Activated naive CD4-positive, alpha-beta T cell treated with Interleukin-2 at 50 U/mL for 16 hours (primary cell): ENCODE data around the gene LYRM9.
"Not testable (repeated sequence)": the region's sequence is repeated elsewhere in the genome, so short reads cannot be mapped to it uniquely, and the experiment has no call there.

Source experiments
- DNase-seq: peaks from one replicate; pipeline ENCODE4 v3.0.0-alpha.2; 2020

The LYRM9 gene

DNA sequence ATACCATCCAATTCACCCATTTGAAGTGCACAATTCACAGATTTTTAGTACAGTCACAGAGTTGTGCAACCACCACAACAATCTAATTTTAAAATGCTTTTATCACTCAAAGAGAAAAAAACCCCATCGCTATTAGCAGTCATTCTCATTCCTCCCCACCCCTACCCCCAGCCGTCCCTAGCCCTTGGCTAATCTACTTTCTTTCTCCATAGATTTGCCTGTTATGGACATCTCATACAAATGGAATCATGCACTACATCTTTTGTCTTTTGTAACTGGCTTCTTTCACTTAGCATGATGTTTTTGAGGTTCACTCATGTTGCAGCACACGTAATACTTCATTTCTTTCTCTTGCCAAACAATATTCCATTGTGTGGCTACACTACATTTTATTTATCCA lies 20.4 kb downstream of the LYRM9 start:
- DNase-seq: no peak

DNA sequence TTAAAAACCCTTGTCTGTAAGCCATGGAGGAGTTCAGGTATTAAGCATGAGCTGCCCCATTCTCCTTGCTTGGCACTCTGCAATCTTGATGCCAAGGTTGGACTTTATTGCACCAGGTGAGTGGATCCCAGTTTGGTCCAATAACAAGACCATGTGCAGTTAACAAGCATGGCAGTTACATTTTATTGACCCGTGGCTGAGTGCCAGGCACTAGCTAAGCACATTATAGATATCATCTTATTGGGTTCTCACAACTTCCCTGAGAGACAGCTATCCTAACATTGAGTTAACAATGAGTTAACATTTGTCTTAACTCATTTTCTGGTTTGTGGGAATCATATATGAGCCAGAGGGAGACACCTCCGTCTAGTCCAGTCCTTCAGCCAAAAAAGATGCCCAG lies 21.8 kb downstream of the LYRM9 start:
- no peak for DNase-seq

DNA sequence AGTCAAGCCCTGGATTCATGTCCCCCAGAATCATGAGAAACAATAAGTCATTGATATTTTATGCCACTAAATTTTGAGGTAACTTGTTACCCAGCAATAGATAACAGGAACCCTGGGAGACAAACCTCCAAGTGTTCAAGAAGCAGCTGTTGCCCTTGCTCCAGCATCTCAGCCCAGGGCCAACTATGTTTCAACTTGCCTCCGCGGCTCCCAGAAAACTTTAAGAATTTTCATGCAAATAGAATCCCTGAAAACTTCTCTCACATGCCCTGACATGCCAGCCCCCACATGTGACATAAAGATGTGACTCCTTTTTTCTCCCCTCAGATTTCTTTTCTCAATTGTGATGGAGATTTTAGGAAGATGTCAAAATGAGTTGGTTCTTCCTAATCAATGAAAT lies 22.8 kb downstream of the LYRM9 start:
- no peak for DNase-seq

DNA sequence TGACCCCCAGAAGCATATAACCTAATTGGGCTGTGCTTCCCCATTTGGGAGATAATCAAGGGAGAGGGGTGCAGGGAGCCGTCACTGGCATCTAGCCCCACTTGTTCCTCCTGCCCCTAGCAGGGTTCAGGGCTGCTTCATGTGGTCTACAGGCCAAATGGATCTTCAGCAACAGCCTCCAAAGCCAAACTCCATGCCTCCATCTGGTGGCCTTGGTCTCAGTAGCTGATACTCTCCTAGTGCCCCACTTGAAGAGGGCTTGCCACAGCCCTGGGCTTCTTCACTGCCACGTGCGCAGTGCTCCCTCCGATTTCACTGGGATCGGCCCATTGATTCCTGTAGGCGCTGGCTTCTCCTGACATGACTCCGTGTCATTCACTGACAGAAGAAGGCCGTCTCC lies 24.6 kb downstream of the LYRM9 start:
- no peak for DNase-seq

DNA sequence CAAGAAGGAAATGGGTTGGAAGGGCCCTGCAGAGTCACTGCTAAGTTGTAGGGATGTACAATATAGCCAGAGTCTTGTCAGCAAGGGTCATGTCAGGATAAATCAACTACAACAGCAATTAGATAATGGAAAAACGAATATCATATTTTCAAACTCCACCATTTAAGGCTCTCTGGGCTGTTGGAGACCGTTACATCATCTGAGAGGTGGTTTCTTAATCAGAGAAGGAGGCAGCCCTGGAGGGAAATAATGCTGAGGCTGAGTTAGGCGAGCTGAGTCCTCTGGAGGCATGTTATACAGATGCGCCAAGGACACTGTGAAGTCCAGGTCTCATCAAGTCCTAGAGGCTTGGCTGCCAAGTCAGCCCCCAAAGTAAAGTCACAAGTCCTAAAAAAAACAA lies 30.3 kb downstream of the LYRM9 start:
- DNase-seq: no peak

DNA sequence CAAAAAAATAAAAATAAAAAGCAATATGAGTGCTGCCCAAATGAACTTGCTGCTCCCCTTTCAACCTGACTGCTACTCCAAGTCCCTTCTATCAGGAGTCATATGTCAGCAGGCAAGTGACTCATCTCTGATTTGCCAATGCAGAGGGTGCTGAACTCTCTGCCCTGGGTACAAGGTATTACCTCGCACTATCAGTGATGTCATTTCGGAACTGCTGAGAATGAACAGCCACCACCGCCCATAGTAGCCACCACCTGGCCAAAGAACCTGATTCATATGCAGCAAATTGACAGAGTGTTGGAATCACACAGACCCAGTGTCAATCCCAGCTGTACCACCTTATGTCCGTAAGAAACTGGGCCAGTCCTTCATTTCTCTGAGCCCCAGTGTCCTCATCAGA lies 31.2 kb downstream of the LYRM9 start:
- DNase-seq: no peak

DNA sequence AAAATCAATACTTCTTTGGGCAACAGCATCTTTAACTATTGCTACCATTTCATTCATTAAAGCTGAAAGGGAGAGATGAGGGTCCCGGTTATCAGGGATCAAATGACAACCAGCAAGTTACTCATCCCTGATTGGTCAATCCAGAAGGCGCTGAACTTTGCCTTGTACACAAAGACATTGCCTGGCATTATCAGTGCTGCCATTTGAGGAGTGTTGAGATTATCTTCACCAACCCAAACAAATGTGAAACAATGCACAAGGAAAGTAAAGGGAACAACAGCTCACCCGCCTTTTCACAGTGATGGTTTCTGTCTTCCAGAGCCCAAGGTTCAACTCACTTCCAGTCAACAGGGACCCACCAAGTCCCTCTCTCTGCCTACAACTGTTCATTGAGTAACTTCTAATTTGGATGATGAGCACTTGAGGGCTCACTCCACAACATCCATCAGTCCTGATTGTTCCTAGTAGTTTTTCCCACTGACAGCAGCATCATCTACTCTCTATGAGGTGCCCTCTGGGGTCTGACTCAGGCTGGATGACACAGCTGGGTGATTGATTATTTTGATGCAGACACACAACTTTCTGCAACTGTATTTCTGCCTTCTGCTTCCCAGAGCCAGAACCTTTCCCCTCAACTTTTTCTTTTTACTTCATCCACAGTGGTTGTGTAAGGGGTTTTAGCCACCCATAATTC lies 32.0 kb downstream of the LYRM9 start:
- DNase-seq: no peak

DNA sequence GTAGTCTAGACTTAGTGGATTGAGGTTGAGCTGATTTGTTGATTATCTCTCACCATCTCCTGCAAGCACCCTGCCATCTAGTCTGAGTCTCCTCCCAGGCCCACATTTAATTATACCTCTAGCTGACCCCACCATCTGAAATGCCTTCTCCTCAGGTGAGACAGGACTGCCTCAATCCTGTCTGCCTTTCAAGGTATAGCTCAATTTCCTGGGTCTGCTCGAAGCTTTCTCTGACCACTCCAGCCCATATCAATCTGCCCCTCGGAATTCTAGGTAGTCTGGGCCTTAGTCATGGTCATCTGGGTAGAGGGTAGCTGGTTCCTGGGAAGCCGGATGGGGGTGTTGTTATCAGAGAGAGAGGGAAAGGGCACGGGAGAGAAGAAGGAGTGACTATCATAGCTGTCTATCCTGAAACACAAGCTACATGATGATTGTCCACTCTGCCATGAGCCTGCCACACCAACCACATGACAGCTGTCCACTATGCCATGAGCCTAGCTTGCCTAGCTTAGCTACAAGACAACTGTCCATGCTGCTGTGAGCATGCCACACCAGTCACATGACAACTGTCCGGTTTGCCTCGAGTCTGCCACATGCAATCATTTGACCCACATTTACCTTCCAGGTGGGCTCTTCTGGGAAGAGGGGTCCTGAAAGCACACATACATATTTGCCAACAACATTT lies 34.4 kb downstream of the LYRM9 start:
- DNase-seq: no peak

DNA sequence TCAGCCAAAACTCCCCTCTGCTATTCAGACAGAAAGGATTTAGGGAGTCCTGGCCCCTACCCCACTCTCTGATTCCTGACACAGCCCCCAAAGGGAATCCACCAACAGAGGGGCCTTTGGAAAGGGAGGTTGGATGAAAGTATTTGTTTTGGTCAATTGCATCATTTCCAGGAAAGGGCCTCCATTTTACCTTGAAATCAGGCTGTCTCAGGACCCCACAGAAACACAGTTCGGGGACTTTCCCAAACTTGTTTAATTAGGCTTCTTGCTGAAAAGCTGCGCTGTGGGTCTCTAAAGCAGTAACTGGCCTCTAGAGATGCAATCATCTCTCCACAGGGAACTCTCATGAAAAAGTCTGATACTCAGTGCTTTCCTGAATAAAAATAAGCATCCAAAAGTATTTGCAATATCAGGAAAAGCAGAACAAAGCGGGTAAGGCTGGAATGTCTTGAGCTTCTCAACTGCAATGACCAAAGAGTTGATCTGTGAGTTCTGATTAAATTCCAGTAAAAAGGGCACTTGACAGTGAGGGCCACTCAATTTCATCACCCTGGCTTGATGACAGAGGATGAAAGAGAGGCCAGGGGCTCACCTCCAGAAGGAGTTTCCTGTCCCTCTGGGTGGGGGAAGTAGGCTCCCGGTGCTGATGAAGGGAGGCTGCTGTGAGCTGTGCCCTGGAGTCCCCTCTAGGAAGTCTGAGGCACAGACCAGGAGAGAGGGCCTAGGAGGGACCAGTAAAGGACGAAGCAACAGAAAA lies 36.3 kb downstream of the LYRM9 start:
- no peak for DNase-seq

DNA sequence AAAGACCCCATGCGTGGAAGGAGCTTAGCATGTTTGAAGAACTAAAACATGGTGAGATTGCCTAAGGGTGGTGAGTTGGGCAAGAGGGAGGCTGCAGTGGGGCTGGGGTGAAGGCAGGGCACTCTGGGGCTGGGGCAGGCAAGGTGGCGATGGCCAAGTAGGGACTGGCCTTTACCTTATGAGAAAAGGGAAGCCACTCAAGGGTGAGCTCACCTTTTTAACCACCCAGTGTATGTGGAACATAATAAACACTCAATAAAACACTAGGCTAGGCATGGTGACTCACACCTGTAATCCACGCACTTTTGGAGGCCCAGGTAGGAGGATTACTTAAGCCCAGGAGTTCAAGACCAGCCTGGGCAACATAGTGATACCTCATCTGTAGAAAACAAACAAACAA lies 37.7 kb downstream of the LYRM9 start:
- no peak for DNase-seq

DNA sequence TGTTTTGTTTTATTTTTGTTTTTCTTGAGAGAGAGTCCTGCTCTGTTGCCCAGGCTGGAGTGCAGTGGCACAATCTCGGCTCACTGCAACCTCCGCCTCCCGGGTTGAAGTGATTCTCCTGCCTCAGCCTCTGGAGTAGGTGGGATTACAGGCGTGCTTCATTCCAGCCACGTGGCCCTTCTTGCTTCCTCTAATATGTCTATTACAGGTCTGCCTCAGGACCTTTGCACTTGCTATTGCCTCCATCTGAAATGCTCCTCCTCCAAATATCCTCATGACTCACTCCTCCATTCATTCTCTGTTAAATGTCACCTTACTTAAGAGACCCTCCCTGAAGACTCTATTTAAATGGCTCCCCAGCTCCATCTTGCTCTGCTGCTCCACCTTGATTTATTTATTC lies 39.0 kb downstream of the LYRM9 start:
- no peak for DNase-seq

DNA sequence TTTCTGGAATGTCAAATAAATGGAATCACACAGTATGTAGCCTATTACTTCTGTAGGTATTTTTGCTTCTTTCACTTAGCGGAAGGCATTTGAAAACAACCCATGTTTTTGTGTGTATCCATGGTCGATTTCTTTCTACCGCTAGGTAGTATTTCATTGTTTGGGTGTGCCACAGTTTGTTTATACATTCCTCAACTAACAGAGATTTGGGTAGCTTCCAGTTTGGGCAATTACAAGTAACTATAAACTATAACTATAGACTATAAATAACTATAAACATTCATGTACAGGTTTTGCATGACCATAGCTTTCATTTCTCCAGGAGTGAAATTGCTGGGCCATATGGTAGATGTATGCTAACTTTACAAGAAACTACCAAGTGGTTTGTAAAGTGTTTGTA lies 40.1 kb downstream of the LYRM9 start:
- no peak for DNase-seq

DNA sequence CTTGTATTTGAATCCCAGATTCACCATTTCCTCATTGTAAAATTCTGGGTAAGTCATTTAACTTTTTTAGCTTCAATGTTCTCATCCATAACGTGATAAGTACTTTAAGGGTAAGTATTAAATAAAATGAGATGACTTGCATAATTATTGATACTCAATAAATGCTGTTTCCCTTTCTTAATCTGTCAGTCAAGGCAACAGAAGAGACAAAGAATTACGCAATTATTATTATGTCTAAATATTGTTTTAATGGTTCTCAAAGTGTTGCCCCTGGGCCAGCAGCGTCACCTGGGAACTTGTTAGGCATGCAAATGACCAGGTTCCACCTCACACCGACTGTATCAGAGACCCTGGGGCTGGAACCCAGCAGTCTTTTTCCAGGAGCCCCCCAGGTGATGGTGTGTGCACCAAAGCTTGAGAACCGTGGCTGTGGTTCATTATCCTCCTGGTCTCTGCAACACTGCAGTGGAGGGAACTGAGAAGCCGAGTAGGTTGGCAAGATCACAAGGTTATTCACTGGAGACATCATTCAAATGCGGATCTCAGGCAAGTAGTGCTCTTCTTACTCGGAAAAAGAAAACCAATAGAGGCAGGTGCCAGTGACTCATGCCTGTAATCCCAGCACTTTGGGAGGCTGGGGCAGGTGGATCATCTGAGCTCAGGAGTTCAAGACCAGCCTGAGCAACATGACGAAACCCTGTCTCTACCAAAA lies 43.5 kb downstream of the LYRM9 start:
- no peak for DNase-seq

DNA sequence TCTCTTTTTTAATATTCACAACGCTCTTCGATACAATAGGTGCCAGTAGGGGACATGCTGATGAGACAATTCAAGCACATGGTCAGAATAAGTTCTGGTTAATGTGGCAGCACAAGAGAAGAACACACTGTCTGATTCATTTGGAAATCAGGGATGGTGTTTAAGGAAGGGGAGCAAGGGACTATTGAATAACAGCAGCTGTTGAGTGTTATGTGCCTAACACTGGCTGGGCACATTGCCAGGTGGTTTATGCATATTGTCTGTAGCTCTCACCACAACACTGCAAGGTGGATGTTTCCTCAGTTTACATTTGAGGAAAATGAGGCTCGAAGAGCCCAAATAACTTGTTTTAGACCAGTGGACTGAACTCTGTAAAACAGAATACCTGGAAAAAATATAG lies 44.2 kb downstream of the LYRM9 start:
- no peak for DNase-seq

DNA sequence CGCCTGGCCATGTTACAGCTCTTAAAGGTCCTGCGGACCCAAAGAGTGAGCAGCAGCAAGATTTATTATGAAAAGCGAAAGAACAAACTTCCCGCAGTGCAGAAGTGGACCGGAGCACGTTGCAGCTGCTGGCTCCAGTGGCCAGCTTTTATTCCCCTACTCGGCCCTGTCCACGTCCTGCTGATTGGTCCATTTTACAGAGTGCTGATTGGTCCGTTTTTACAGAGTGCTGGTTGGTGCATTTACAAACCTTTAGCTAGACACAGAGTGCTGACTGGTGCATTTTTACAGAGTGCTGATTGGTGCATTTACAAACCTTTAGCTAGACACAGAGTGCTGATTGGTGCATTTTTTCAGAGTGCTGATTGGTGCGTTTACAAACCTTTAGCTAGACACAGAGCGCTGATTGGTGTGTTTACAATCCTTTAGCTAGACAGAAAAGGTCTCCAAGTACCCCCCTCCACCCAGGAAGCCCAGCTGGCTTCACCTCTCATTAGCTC lies 46.3 kb downstream of the LYRM9 start:
- not testable (repeated sequence) for DNase-seq

DNA sequence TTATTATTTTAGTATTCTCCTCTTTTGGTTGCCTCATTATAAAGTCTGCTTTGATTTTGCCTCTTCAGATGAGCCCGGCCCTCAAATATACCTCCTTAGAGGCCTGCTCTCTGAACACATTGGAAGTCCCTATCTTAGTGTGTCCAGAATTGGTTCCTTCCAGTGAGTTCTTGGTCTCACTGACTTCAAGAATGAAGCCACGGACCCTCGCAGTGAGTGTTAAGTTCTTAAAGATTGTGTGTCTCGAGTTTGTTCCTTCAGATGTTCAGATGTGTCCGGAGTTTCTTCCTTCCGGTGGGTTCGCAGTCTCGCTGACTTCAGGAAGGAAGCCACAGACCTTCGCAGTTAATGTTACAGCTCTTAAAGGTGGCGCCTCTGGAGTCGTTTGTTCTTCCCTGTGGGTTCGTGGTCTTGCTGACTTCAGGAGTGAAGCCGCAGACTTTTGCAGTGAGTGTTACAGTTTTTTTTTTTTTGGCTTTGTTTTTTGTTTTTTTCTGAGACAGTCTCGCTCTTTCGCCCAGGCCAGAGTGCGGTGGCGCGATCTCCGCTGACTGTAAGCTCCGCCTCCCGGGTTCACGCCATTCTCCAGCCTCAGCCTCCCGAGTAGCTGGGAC lies 47.0 kb downstream of the LYRM9 start:
- DNase-seq: peak; percentile 22

DNA sequence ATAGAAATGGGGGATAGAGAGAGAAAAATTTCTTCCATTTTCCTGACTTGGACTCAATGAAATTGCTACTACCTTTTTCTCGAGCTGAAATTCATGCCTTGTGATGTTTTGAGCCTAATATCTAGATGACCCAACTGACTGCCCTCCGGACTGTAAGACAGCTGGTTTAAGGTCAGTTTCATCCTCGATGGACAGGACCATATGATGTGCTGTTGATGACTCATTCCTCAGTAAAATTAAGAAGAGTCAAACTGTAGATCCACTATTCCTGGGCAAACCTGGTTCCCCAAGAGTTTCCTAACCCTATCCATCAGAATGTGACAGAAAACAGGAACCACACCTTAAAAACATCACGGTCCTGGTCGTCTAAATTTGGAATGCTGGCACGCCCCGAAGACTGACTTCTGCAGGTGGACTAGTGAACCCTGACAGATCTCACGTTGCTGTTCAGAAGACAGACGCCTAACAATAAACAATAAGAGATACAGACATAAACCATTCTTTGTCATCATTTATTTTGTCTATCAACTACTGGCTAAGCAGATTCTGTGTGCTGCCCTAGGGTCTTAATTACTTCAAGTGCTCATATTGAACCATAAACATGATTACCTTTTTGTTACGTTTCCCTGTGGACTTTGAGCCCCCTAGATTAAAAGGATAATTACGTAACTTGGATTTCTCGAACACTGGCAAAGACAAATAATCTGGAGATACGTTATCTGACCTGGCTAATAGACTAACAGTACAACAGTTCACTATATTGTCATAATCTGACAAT lies 47.7 kb downstream of the LYRM9 start:
- no peak for DNase-seq

DNA sequence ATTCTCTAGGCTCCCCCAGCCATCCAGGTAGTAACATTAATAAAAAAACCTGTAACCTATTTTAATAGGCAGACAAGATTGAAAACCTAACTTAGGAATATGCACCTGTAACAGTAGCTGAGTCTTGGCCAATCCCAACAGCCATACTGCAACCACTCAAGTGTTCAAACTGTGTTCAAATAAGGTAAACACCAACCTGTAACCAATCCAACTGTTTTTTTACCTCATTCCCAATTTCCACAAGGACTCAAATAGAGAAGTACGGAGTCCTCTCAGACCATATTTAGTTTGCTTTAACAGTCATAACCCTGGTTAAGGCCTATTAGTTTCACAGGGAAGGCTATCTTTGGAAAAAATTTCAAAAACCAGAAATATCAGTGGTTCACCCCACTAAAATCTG lies 52.5 kb downstream of the LYRM9 start:
- DNase-seq: no peak

DNA sequence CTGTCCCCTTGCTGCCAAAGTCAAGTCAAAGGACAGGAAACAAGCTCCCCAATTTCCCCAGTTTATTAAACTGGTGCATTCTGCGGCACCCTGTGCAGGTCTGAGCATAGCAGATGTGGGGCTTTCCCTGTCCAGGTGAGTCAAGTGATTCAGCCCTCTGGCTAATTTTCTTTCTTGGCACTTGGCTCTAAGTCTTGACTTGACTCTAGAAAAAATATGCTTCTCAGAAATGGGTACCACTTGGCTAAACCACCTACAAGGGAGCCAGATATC lies 52.8 kb downstream of the LYRM9 start:
- DNase-seq: not testable (repeated sequence)

DNA sequence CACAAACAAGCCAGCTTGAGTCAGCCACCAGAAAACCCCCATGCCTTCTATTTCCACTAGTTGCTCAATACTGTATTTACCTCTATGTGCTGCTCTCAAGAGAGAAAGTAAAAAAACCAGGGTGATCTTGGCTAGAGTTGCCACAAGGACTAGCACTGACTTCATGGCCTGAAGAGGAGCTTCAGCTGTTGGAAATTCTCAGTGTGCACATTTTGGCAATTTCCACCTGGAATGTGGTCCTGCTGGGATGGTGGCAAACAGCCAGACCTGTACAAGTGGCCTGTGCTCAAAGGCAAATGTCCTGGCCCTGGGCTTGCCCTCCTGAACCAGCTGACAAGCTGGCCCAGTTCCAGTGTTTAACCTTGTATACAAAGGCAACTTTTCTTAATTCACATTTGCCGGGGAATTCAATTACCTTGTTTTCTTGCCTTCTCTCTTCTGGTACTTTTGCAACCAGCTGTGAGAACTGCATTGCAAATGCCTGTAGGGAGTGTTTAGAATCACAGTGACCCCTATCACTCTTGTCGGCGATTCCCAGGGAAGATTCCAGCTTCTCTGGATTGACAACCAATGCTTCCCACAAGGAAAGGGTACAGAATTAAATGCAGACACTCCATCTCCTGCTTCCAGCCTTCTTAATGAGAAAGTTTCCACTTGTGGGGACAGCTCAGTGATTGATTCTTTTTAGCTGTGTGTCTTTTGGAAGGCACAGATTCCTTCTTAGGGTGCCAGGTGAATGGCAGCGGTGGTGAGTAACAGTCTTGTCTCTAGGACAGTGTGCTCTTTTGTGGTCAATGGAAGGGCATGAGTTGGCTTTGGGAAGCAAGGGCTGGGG lies 53.4 kb downstream of the LYRM9 start:
- not testable (repeated sequence) for DNase-seq

DNA sequence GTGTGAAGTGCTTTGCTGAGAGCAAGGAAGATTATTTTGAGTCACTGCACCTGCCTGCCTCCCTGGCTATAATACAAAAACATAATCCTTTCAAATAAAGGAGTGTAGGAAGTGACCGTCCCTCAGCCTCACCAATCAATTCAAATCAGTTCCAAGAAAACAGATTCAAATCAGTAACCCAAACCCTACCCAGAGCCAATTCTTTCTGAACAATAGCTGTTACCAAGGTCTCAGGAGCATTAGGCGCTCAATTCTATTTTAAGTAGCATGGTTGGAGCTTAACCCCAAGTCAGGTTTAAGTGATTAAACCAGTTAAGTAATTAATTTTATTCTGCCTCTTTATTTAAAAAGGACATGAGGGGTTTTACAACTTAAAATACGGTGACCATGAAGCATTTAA lies 54.6 kb downstream of the LYRM9 start:
- DNase-seq: not testable (repeated sequence)
